Thoracic aorta (tissue), 2 donors: Measurements from ENCODE around the gene CCDC102A. TPM values are rescaled to one million over a fixed set of nuclear protein-coding genes. Genes with fewer than 3 reads are reported as not detected.

ENCODE experiments used
- ATAC-seq: fragments of 150-250 bp; one replicate; pipeline ENCODE4 v1.8.0; 2017; ENCODE audit warnings: low read depth; ENCODE audit not compliant: insufficient number of reproducible peaks, low FRiP score
- DNase-seq: peaks from one replicate; pipeline ENCODE4 v3.0.0-alpha.2; 2020; ENCODE audit warnings: low spot score
- H3K27ac ChIP-seq, 2 donors: fragments of 200-600 bp; sonication (generic); 1 replicate in 1 of 2; 2 replicates in 1 of 2; pipeline ENCODE4 v1.5.1; 2016; ENCODE audit warnings: mild to moderate bottlenecking in 2 of 2, moderate library complexity in 2 of 2
- H3K27me3 ChIP-seq: fragments of 200-600 bp; sonication (generic); replicated peaks from 2 replicates; pipeline ENCODE4 v1.6.0; 2016; ENCODE audit warnings: mild to moderate bottlenecking; ENCODE audit not compliant: insufficient read depth
- H3K36me3 ChIP-seq: fragments of 200-600 bp; sonication (generic); one replicate; pipeline ENCODE4 v1.5.1; 2016
- H3K4me1 ChIP-seq, 2 donors: fragments of 200-600 bp; sonication (generic); 1 replicate in 1 of 2; 2 replicates in 1 of 2; pipeline versions ENCODE4 v1.5.1 to v1.6.0; 2016; ENCODE audit warnings: low read depth in 2 of 2, mild to moderate bottlenecking in 1 of 2; ENCODE audit not compliant: control insufficient read depth in 1 of 2
- H3K4me3 ChIP-seq: fragments of 200-600 bp; sonication (generic); 2 replicates; pipeline ENCODE4 v1.5.1; 2016; ENCODE audit warnings: mild to moderate bottlenecking
- H3K9me3 ChIP-seq: fragments of 200-600 bp; sonication (generic); 2 replicates; pipeline ENCODE4 v1.5.1; 2016
- CTCF ChIP-seq: fragments of 200-600 bp; sonication (generic); IDR thresholded peaks from one replicate; pipeline ENCODE4 v1.5.1; 2019; ENCODE audit warnings: antibody characterized with exemption
- total RNA-seq, 2 donors: library from RNA; depleted of rRNA; stranded (reverse); fragments of >200 nt; gene quantifications; one replicate each; pipeline versions ENCODE4 v1.1.0 to v1.2.3, GENCODE V29; 2016

CCDC102A gene
- total RNA-seq, 2 donors from 2014 or later = 26.4 to 43.2 TPM

DNA sequence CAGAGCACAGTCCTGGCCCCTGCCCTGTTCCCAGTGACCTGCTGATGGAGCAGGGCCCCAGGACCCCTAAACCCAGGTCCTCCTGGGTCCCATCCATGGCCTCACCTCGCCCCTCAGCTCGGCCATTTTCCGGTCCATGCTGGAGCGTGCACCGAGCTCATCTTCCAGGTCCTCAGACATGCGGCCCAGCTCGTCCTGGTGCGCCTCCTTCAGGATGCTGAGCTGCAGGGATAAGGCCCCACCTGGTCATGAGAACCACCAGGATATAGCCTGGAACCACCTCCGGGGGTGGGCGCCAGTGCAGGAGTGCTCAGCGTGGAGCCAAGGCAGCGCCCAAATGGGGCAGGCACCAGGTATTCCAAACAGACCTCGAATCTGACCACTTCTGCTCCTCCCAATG, 17.9 kb downstream of the CCDC102A start:
- Histone ChIP-seq H3K4me1 (peaks cover 0 to 2% of the 10 kb centered on the region in 2 donors), H3K36me3 (peaks cover 51% of the 10 kb centered on the region), H3K4me3 (no peak overlapping the region), H3K9me3 (no peaks in the 10 kb centered on the region), H3K27me3 (no peaks in the 10 kb centered on the region), H3K27ac (no peak overlapping the region)
- ATAC-seq (no peak), DNase-seq (no peak)
- TF ChIP-seq CTCF = no peak

- no peaks in the 10 kb centered on the region for H3K9me3 ChIP-seq
- no peak overlapping the region for H3K4me3 ChIP-seq
- no peak overlapping the region for H3K27ac ChIP-seq
- H3K27me3 ChIP-seq = no peaks in the 10 kb centered on the region
- ATAC-seq = no peak
- no peaks in the 10 kb centered on the region for H3K4me1 ChIP-seq
- no peak for TF ChIP-seq CTCF
- H3K36me3 ChIP-seq = peaks cover 55% of the 10 kb centered on the region
- DNase-seq = no peak
These were observed 18.7 kb downstream of the CCDC102A start for GRCh38 chr16:57517397-57518367.

DNA sequence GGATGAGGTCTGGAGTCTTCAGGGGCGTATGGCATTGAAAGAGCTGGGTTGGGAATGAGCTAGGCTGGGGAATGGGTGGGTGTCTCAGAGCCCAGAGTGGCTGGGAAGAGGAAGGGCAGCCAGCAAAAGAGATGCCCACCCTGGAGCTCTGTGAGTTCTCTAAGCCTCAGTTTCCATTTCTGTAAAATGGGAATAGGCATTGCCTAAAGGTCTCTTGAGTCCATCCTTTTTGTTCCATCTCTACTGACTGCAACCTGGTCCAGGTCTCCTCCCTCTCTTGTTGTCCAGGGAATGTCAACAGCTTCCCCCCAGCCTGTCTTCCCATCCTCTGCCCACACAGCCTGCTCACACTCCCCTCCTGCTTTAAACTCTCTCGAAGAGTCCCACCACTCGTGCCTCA, 19.6 kb downstream of the CCDC102A start:
- no peak overlapping the region for H3K4me3 ChIP-seq
- DNase-seq (no peak), ATAC-seq (no peak)
- no peak for TF ChIP-seq CTCF
- no peaks in the 10 kb centered on the region for H3K27me3 ChIP-seq
- H3K4me1 ChIP-seq = no peaks in the 10 kb centered on the region
- no peaks in the 10 kb centered on the region for H3K9me3 ChIP-seq
- H3K27ac ChIP-seq = no peak overlapping the region
- H3K36me3 ChIP-seq = peaks cover 58% of the 10 kb centered on the region

DNA sequence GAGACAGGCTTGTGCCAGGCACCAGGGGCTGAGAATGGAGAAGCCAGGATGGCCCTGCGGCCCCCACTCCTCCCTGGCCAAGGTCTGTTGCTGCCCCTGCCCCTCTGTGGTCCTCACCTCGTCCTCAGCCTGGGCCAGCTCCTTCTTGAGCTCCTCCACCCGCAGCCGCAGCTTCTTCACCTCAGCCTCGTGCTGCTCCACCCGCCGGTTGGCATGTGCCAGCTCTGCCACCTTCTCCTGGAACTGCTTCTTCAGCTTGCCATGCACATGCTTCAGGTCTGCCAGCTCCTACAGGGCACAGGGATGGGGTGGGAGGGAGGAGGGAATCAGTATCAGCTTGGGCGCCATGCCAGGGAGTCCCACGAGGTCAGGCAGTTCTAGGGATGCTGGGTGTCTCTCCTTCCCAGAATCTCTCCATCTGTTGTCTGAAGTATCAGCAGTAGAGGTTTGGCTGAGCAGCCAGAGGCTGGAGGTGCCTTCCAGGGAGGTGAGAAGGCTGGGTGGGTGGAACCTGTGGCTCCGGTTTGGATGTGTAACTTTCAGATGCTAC, 20.1 kb downstream of the CCDC102A start:
- H3K36me3 ChIP-seq = peaks cover 58% of the 10 kb centered on the region
- no peaks in the 10 kb centered on the region for H3K9me3 ChIP-seq
- H3K27ac ChIP-seq = no peak overlapping the region
- H3K27me3 ChIP-seq = no peaks in the 10 kb centered on the region
- TF ChIP-seq CTCF = no peak
- H3K4me1 ChIP-seq = no peaks in the 10 kb centered on the region
- no peak for DNase-seq
- no peak for ATAC-seq
- H3K4me3 ChIP-seq = no peak overlapping the region

DNA sequence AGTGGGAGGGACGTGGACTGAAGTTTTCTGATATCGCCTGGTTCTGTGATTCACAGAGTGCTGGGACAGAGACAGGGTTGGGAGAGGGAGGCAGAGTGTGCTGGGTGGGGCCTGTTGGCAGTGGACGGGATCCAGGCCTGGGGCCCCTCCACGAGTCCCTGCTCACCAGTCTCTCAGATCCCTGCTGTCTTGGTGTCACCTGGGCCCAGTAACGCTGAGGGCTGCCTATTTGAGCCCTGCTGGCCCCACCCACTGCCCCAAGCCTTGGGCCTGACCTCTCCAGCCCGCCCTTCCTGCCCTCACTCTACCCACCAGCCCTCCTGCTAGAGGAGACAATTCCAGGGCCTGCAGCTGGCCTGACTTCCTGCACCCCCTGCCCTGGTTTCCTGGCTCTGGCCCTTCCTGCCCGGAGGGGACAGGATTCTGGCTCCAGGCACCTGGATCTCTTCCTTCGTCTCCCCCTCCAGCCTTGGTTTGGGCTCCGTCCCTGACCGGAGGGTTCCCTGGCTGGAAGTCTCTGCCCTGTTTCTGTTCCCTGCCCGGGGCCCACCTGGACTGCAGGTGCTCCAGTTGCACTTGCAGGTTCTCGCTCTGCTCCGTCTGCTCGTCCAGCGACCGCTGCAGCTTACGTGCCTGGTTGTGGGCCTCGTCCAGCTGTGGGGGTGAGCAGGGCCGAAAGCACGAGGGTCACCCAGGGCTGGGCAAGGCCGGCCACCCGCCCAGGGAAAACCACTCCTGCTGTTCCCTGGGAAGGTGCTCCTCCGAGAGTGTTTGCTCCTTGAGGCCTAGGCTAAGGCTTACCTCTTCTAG, 21.4 kb downstream of the CCDC102A start:
- no peaks in the 10 kb centered on the region for H3K9me3 ChIP-seq
- ATAC-seq (no peak), DNase-seq (no peak)
- no peaks in the 10 kb centered on the region for H3K4me1 ChIP-seq
- peaks cover 54% of the 10 kb centered on the region for H3K36me3 ChIP-seq
- no peaks in the 10 kb centered on the region for H3K27me3 ChIP-seq
- H3K4me3 ChIP-seq = no peak overlapping the region
- TF ChIP-seq CTCF = no peak
- H3K27ac ChIP-seq = no peak overlapping the region
